ENCODE data around the gene PPM1M.

PPM1M gene

GRCh38 chr3:52245322-52246263, at the start of gene PPM1M:
Gene PPM1M (plus strand): TSS chr3:52245759. CDS start chr3:52245825, 66 bp downstream.
- peak; percentile 76 for DNase-seq (ENCODE audit: low spot score)

- no peak for DNase-seq (ENCODE audit: low spot score)
Measured at GRCh38 chr3:52195823-52196331, 49.7 kb upstream of the PPM1M start.

DNA sequence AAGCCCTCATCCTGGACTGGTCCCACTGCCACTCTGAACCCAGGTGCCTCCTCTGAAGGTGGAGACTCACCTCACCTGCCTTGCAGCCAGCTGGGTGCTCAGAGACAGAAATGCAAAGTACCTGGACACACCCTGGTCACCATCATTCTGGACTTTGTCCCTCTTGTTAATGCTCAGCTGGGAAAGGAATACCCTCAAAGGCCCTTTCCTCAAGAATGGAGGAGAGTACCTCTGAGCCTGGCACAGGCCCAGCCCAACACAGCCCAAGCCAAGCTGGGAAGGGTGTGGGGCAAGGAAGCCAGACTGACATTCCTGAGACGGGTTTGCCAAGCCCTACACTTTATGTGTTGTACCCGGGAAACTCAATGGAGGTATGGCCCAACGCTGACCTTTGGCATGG, 48.6 kb upstream of the PPM1M start:
- no peak for DNase-seq (ENCODE audit: low spot score)

- no peak for DNase-seq (ENCODE audit: low spot score)
Measured at GRCh38 chr3:52197499-52197841, 48.1 kb upstream of the PPM1M start.

GRCh38 chr3:52197842-52198625, 47.5 kb upstream of the PPM1M start, which contains the start of gene ALAS1:
Gene ALAS1 (plus strand): TSS chr3:52198160. CDS start chr3:52199242, 1,082 bp downstream.
- DNase-seq (ENCODE audit: low spot score): peak; percentile 98

- no peak for DNase-seq (ENCODE audit: low spot score)
Measured at GRCh38 chr3:52198643-52199608, 46.6 kb upstream of the PPM1M start.

DNA sequence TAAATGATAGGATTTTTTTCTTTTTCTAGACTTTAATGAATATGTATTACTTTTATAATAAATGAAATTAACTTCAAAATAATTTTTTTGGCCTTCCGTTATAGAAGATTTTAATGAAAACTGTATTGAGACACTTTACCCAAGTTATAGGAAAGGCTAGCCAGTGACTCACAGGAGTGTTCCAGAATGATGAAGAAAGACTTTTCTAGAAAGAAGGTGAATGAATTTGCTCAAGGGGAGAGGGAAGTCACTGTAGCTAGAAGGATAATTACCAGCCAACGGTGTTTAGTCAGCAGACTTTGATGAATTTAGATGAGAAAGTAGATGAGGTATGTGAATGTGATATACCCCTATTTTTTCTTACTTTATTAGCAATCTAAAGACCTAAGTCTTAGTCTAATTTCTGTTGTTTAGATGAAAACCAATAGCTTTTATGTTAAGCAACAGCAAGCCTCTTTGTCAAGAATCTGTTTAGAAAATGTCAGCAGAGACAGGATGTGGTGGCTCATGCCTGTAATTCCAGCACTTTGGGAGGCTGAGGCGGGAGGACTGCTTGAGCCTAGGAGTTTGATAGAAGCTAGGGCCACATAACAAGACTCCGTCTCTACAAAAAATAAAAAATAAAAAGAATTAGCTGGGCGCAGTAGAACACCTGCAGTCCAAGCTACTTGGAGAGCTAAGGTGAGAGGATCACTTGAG, 44.4 kb upstream of the PPM1M start:
- DNase-seq (ENCODE audit: low spot score): no peak

DNA sequence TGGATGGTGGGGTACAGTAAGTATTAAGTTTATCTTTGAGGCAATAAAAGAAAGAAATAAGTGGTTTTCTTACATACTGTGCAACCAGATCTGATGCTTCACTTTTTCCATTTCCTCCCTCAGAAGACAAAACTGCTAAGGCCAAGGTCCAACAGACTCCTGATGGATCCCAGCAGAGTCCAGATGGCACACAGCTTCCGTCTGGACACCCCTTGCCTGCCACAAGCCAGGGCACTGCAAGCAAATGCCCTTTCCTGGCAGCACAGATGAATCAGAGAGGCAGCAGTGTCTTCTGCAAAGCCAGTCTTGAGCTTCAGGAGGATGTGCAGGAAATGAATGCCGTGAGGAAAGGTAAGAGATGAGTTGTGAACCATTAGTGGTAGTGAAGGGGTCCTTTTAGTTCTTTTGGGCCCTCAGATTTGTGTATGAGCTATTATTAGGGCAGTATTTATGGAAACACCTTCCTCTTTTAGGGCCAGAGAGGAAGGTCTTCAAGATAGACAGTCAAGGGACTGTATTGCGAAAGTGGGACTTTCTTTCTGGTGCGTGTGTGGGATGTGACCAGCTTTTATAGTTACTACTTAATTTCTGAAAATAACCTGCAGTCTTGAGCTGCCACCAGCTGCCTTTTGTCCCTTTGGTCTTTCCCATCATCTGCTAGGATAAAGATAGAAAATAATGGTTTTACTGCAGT, 43.0 kb upstream of the PPM1M start:
- DNase-seq (ENCODE audit: low spot score): no peak

DNA sequence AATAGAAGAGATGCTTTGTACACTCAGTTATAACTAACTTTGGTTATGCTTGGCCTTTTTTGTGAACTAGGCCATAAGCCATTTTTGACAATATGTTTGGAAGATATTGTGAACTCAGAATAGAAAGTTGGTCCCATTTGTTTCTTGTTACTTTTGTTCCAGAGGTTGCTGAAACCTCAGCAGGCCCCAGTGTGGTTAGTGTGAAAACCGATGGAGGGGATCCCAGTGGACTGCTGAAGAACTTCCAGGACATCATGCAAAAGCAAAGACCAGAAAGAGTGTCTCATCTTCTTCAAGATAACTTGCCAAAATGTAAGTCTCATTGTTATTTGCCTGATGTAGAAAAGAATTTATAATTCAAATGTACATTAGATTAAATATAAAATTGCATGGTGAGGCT, 41.9 kb upstream of the PPM1M start:
- no peak for DNase-seq (ENCODE audit: low spot score)

GRCh38 chr3:52204337-52205073, 41.1 kb upstream of the PPM1M start:
- no peak for DNase-seq (ENCODE audit: low spot score)

- DNase-seq (ENCODE audit: low spot score): no peak
Measured at GRCh38 chr3:52205727-52206372, 39.7 kb upstream of the PPM1M start.

DNA sequence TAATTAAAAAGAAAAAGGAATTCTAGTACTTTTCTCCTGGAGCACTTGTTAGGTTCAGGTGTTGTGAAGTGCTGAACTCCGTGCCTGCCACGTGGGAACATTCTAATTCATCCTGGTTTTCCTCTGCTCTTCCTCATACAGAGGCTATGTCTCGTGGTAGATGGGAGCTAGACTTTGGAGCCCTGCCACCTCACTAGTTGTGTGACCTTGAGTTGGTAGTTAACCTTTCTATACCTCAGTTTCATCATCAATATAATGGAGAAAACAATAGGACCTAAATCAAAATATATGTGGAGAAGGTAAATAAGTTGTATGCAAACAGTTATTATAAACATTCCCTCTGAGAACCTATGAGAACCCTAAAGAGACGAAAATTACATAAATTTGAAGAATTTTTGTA, 37.0 kb upstream of the PPM1M start:
- DNase-seq (ENCODE audit: low spot score): no peak

GRCh38 chr3:52210037-52210436, 35.5 kb upstream of the PPM1M start:
- DNase-seq (ENCODE audit: low spot score): no peak

- no peak for DNase-seq (ENCODE audit: low spot score)
Measured at GRCh38 chr3:52210550-52211046, 35.0 kb upstream of the PPM1M start.

GRCh38 chr3:52211268-52211891, 34.2 kb upstream of the PPM1M start:
- DNase-seq (ENCODE audit: low spot score): no peak

- no peak for DNase-seq (ENCODE audit: low spot score)
Measured at GRCh38 chr3:52213005-52213404, 32.6 kb upstream of the PPM1M start.

- DNase-seq (ENCODE audit: low spot score): no peak
Measured at GRCh38 chr3:52213901-52214300, 31.7 kb upstream of the PPM1M start.

GRCh38 chr3:52215351-52215750, 30.2 kb upstream of the PPM1M start:
- DNase-seq (ENCODE audit: low spot score): no peak

Measured in ecto neural progenitor cell (in vitro differentiated cells).